DND-41 (cell line): ENCODE results near the gene ZNF608.

Source experiments
- ATAC-seq: fragments of 200-7000 bp; cut with Tn5 transposase; 3 replicates; pipeline ENCODE4 v1.9.1; 2021; ENCODE audit warnings: low read depth; ENCODE audit not compliant: insufficient read depth
- DNase-seq: peaks from one replicate; pipeline ENCODE4 v3.0.0-alpha.2; 2020
- H2AFZ ChIP-seq: 2 replicates; pipeline ENCODE4 v1.6.0; 2012; ENCODE audit warnings: low read depth, low read length
- H3K27ac ChIP-seq: 2 replicates; pipeline ENCODE4 v1.5.1; 2012; ENCODE audit warnings: low read length, inconsistent platforms
- H3K27me3 ChIP-seq: fragments of 200-600 bp; sonication (generic); 2 replicates; pipeline ENCODE4 v1.6.0; 2012; ENCODE audit warnings: low read length, mild to moderate bottlenecking, inconsistent platforms; ENCODE audit not compliant: insufficient read depth, poor library complexity
- H3K36me3 ChIP-seq: 2 replicates; pipeline ENCODE4 v1.5.1; 2012; ENCODE audit warnings: low read length, inconsistent platforms; ENCODE audit not compliant: insufficient read depth
- H3K4me1 ChIP-seq: 2 replicates; pipeline ENCODE4 v1.5.1; 2012; ENCODE audit warnings: mild to moderate bottlenecking, low read length; ENCODE audit not compliant: insufficient read depth
- H3K4me2 ChIP-seq: 2 replicates; pipeline ENCODE4 v1.6.0; 2012; ENCODE audit warnings: mild to moderate bottlenecking, moderate library complexity, low read length, inconsistent platforms; ENCODE audit not compliant: insufficient read depth
- H3K4me3 ChIP-seq, 2 experiments: fragments of 200-600 bp in 1 of 2; shearing (Covaris generic) in 1 of 2; 2 replicates each; pipeline ENCODE4 v1.5.1; 2012 to 2016; ENCODE audit warnings: inconsistent platforms in 2 of 2, low read length in 2 of 2, mild to moderate bottlenecking in 2 of 2, low read depth in 1 of 2, moderate library complexity in 1 of 2
- H3K79me2 ChIP-seq: 2 replicates; pipeline ENCODE4 v1.6.0; 2012; ENCODE audit warnings: low read length, inconsistent platforms; ENCODE audit not compliant: insufficient read depth
- H3K9ac ChIP-seq: 2 replicates; pipeline ENCODE4 v1.6.0; 2012; ENCODE audit warnings: low read depth, mild to moderate bottlenecking, inconsistent platforms, low read length, moderate library complexity
- H3K9me3 ChIP-seq: 2 replicates; pipeline ENCODE4 v1.5.1; 2012; ENCODE audit warnings: low read length, moderate library complexity, mild to moderate bottlenecking, inconsistent platforms; ENCODE audit not compliant: insufficient read depth, severe bottlenecking
- H4K20me1 ChIP-seq: 2 replicates; pipeline ENCODE4 v1.6.0; 2012; ENCODE audit warnings: low read length; ENCODE audit not compliant: insufficient read depth
- EZH2 ChIP-seq: IDR thresholded peaks from 3 replicates; pipeline ENCODE4 v1.6.1; 2012; ENCODE audit warnings: borderline replicate concordance, low read depth, mild to moderate bottlenecking, moderate library complexity, low read length, inconsistent platforms; ENCODE audit not compliant: severe bottlenecking
- TF ChIP-seq, protein P1 (sequence below): IDR thresholded peaks from 2 replicates; pipeline ENCODE4 v1.5.1; 2012; ENCODE audit warnings: borderline replicate concordance, low read length, moderate library complexity, mild to moderate bottlenecking; ENCODE audit not compliant: poor library complexity, severe bottlenecking; ENCODE audit errors: extremely low read depth

ZNF608 gene, protein sequence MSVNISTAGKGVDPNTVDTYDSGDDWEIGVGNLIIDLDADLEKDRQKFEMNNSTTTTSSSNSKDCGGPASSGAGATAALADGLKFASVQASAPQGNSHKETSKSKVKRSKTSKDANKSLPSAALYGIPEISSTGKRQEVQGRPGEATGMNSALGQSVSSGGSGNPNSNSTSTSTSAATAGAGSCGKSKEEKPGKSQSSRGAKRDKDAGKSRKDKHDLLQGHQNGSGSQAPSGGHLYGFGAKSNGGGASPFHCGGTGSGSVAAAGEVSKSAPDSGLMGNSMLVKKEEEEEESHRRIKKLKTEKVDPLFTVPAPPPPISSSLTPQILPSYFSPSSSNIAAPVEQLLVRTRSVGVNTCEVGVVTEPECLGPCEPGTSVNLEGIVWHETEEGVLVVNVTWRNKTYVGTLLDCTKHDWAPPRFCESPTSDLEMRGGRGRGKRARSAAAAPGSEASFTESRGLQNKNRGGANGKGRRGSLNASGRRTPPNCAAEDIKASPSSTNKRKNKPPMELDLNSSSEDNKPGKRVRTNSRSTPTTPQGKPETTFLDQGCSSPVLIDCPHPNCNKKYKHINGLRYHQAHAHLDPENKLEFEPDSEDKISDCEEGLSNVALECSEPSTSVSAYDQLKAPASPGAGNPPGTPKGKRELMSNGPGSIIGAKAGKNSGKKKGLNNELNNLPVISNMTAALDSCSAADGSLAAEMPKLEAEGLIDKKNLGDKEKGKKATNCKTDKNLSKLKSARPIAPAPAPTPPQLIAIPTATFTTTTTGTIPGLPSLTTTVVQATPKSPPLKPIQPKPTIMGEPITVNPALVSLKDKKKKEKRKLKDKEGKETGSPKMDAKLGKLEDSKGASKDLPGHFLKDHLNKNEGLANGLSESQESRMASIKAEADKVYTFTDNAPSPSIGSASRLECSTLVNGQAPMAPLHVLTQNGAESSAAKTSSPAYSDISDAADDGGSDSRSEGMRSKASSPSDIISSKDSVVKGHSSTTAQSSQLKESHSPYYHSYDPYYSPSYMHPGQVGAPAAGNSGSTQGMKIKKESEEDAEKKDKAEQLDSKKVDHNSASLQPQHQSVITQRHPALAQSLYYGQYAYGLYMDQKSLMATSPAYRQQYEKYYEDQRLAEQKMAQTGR (N-terminal part only)

DNA sequence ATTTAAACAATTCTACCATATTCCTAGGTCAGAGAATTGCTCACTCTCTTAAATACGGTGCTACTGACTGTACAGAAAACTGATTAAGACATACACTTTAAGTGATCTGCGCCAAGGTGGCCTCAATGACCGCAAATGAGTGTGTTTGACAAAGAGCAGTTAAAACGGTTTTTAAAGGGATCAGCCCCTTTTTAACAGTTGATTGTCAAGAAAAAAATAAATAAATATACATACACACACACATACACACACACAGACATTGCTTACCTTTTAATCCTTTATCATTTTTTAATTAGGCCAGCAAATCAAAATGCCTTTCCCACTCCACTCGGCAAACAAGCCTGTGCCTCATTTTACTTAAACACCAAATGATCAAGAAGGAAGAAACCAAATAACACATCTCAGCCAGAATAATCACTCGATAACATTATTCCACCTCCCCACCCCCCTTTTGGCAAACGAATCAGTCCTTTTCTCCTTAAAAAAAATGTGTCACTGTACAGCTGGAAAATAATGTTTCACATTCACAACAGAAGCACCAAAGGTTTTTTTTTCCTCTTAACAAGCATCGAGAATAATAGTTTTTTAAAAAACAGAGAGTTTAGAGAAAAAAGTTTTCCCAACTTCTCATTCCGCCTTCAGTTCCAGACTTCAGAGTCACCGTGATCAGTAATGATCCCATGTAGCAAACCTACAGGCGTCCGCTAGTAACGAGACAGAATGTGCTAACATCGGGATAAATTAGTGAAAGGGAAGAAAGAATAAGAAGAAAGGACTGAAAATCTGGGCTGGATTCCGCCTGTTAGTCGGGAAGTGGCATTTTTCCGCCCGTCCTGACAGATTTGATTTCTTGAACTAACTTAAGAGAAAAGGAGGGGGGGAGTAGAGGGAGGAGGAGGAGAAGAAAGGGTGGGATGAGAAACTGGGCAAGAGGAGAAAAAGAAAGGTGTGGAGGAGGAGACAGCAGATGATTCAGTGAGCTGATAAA lies at the start of gene ZNF608:
TSS of gene ZNF608 (minus strand) at position 712 of the 988 bp plus-strand sequence. CDS start 1,650 bp downstream, outside the sequence.
- DNase-seq (no peak), ATAC-seq (no peak)
- no peaks in the 10 kb centered on the region for H3K36me3 ChIP-seq
- H3K9me3 ChIP-seq, result no peaks in the 10 kb centered on the region
- H3K4me3 ChIP-seq, result no peak within 1 kb of the TSS
- no peaks in the 10 kb centered on the region for H3K79me2 ChIP-seq
- H3K27ac ChIP-seq, result no peak within 1 kb of the TSS
- H4K20me1 ChIP-seq, result no peaks in the 10 kb centered on the region
- H3K4me2 ChIP-seq, result no peak within 1 kb of the TSS
- H3K27me3 ChIP-seq, result no peaks in the 10 kb centered on the region
- no peak within 1 kb of the TSS for H3K9ac ChIP-seq
- no peak within 1 kb of the TSS for H2AFZ ChIP-seq
- TF ChIP-seq EZH2, result no peak
- TF ChIP-seq, protein P1, sequence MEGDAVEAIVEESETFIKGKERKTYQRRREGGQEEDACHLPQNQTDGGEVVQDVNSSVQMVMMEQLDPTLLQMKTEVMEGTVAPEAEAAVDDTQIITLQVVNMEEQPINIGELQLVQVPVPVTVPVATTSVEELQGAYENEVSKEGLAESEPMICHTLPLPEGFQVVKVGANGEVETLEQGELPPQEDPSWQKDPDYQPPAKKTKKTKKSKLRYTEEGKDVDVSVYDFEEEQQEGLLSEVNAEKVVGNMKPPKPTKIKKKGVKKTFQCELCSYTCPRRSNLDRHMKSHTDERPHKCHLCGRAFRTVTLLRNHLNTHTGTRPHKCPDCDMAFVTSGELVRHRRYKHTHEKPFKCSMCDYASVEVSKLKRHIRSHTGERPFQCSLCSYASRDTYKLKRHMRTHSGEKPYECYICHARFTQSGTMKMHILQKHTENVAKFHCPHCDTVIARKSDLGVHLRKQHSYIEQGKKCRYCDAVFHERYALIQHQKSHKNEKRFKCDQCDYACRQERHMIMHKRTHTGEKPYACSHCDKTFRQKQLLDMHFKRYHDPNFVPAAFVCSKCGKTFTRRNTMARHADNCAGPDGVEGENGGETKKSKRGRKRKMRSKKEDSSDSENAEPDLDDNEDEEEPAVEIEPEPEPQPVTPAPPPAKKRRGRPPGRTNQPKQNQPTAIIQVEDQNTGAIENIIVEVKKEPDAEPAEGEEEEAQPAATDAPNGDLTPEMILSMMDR, result no peak
- peaks cover 4% of the 10 kb centered on the region; the same call in 1 of the 2 replicates for H3K4me1 ChIP-seq

DNA sequence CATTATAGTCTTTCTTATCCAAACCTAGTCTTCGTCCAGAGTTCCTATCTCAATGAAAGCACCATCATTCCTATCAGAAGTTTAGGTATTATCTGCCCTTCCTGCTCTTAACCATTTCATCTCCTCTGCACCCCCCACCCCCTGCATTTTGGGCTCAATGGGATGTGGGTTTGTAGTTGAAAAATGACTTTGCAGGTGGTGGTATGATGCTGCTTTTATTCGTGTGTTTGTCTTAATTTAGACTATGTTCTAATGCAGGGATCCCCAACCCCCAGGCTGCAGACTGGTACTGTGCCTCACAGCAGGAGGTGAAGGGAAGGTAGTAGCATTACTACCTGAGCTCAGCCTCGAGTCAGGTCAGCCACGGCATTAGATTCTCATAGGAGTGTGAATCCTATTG lies 49.4 kb upstream of the ZNF608 start:
- H3K27ac ChIP-seq, result peak overlapping the region; percentile 34
- TF ChIP-seq EZH2, result no peak
- TF ChIP-seq, protein P1, result no peak
- no peak overlapping the region; the same call in 1 of the 2 replicates for H2AFZ ChIP-seq
- no peaks in the 10 kb centered on the region for H3K36me3 ChIP-seq
- H3K4me1 ChIP-seq, result peaks cover 18% of the 10 kb centered on the region
- no peaks in the 10 kb centered on the region for H3K27me3 ChIP-seq
- DNase-seq (peak; percentile 49), ATAC-seq (peak; percentile 79)
- no peaks in the 10 kb centered on the region for H3K9me3 ChIP-seq
- H3K79me2 ChIP-seq, result no peaks in the 10 kb centered on the region
- no peaks in the 10 kb centered on the region for H4K20me1 ChIP-seq
- no peak overlapping the region for H3K4me3 ChIP-seq
- no peak overlapping the region for H3K4me2 ChIP-seq
- H3K9ac ChIP-seq, result no peak overlapping the region
